Liver (tissue), 9 donors: ENCODE data around the gene PLXNA2. TPM values are rescaled to one million over a fixed set of nuclear protein-coding genes. Genes with fewer than 3 reads are reported as not detected.

Experiments
- DNase-seq: peaks from one replicate; pipeline ENCODE4 v3.0.0-alpha.2; 2017; ENCODE audit warnings: low spot score
- H3K27ac ChIP-seq, 2 donors: one replicate each; pipeline ENCODE4 v1.7.0; 2013; ENCODE audit warnings: inconsistent platforms in 2 of 2, low read length in 2 of 2, control low read depth in 1 of 2, low read depth in 1 of 2, mild to moderate bottlenecking in 1 of 2
- H3K27me3 ChIP-seq, 4 donors: one replicate each; pipeline versions ENCODE4 v1.6.1 to v1.7.0; 2013; ENCODE audit warnings: low read length in 3 of 4, inconsistent platforms in 1 of 4, mild to moderate bottlenecking in 1 of 4, moderate library complexity in 1 of 4; ENCODE audit not compliant: control insufficient read depth in 4 of 4, insufficient read depth in 4 of 4
- H3K36me3 ChIP-seq, 4 donors: one replicate each; pipeline versions ENCODE4 v1.6.1 to v1.7.0; 2013; ENCODE audit warnings: low read length in 3 of 4, mild to moderate bottlenecking in 3 of 4, low read depth in 1 of 4, moderate library complexity in 1 of 4; ENCODE audit not compliant: control insufficient read depth in 4 of 4, insufficient read depth in 3 of 4
- H3K4me1 ChIP-seq, 4 donors: one replicate each; pipeline versions ENCODE4 v1.6.1 to v1.7.0; 2013; ENCODE audit warnings: low read length in 3 of 4, mild to moderate bottlenecking in 3 of 4, moderate library complexity in 1 of 4; ENCODE audit not compliant: control insufficient read depth in 4 of 4, insufficient read depth in 4 of 4
- H3K4me3 ChIP-seq, 3 donors: one replicate each; pipeline versions ENCODE4 v1.6.1 to v1.7.0; 2013; ENCODE audit warnings: low read length in 3 of 3, control low read depth in 1 of 3, low read depth in 1 of 3, mild to moderate bottlenecking in 1 of 3
- H3K9ac ChIP-seq, 2 donors: one replicate each; pipeline ENCODE4 v1.7.0; 2013; ENCODE audit warnings: low read length in 2 of 2, mild to moderate bottlenecking in 2 of 2, moderate library complexity in 2 of 2, control low read depth in 1 of 2, low read depth in 1 of 2
- H3K9me3 ChIP-seq, 4 donors: one replicate each; pipeline versions ENCODE4 v1.6.1 to v1.7.0; 2013; ENCODE audit warnings: low read length in 3 of 4; ENCODE audit not compliant: control insufficient read depth in 4 of 4
- CTCF ChIP-seq: fragments of 150-350 bp; IDR thresholded peaks from 2 replicates; pipeline ENCODE4 v1.5.1; 2017; ENCODE audit warnings: improper control_type of control experiment, low read depth, low read length; ENCODE audit not compliant: missing input control
- EGR1 ChIP-seq, 2 donors: IDR thresholded peaks; 2 replicates each; pipeline ENCODE4 v1.6.1; 2016 to 2018; ENCODE audit warnings: antibody characterized with exemption in 2 of 2, low read depth in 2 of 2
- FOXA1 ChIP-seq: IDR thresholded peaks from 2 replicates; pipeline ENCODE4 v1.6.1; 2016; ENCODE audit warnings: antibody characterized with exemption
- FOXA2 ChIP-seq: IDR thresholded peaks from 2 replicates; pipeline ENCODE4 v1.6.1; 2016; ENCODE audit warnings: antibody characterized with exemption
- GABPA ChIP-seq, 2 donors: IDR thresholded peaks in 1 of 2; conservative IDR thresholded peaks in 1 of 2; 2 replicates each; pipeline ENCODE4 v1.6.1; 2016; ENCODE audit warnings: antibody characterized with exemption in 2 of 2, mild to moderate bottlenecking in 1 of 2, moderate library complexity in 1 of 2
- HNF4G ChIP-seq: IDR thresholded peaks from 2 replicates; pipeline ENCODE4 v1.6.1; 2016; ENCODE audit warnings: antibody characterized with exemption
- NR2F2 ChIP-seq: IDR thresholded peaks from 2 replicates; pipeline ENCODE4 v1.6.1; 2016; ENCODE audit warnings: antibody characterized with exemption
- RAD21 ChIP-seq, 2 donors: IDR thresholded peaks; 2 replicates each; pipeline ENCODE4 v1.6.1; 2016; ENCODE audit warnings: antibody characterized with exemption in 2 of 2, mild to moderate bottlenecking in 2 of 2
- RXRA ChIP-seq, 2 donors: IDR thresholded peaks; 2 replicates each; pipeline ENCODE4 v1.6.1; 2017 to 2018; ENCODE audit warnings: antibody characterized with exemption in 2 of 2, mild to moderate bottlenecking in 1 of 2
- SP1 ChIP-seq: IDR thresholded peaks from 2 replicates; pipeline ENCODE4 v1.6.1; 2018; ENCODE audit warnings: antibody characterized with exemption, mild to moderate bottlenecking
- TAF1 ChIP-seq: conservative IDR thresholded peaks from 2 replicates; pipeline ENCODE4 v1.6.1; 2016; ENCODE audit warnings: antibody characterized with exemption, mild to moderate bottlenecking
- YY1 ChIP-seq: IDR thresholded peaks from 2 replicates; pipeline ENCODE4 v1.6.1; 2016; ENCODE audit warnings: antibody characterized with exemption, mild to moderate bottlenecking
- WGBS: extraction: QIAGEN DNeasy Blood & Tissue Kit; methylation state at CpG from one replicate; pipeline ENCODE4 v1.1.7; 2013; 5-methylcytosine and 5-hydroxymethylcytosine counted together
- polyA plus RNA-seq, 2 donors: library from polyadenylated mRNA; stranded (reverse) in 1 of 2; unstranded in 1 of 2; fragments of 200-250 nt in 1 of 2; fragments of >200 nt in 1 of 2; fragmentation: Nextera tagmentation in 1 of 2; extraction: Ambion mirVana in 1 of 2; gene quantifications; one replicate each; pipeline versions ENCODE4 v1.2.1 to v1.2.3, GENCODE V29; 2013 to 2015
- total RNA-seq, 2 donors: library from RNA; depleted of rRNA; stranded (reverse); fragments of >200 nt; gene quantifications; one replicate each; pipeline ENCODE4 v1.2.3, GENCODE V29; 2014
- TF ChIP-seq, protein P1 (sequence below): IDR thresholded peaks from 2 replicates; pipeline ENCODE4 v1.6.1; 2016; ENCODE audit warnings: antibody characterized with exemption
- TF ChIP-seq, protein P2 (sequence below): IDR thresholded peaks from 2 replicates; pipeline ENCODE4 v1.6.1; 2016; ENCODE audit warnings: antibody characterized with exemption, mild to moderate bottlenecking
- TF ChIP-seq, protein P3 (sequence below): IDR thresholded peaks from 2 replicates; pipeline ENCODE4 v1.6.1; 2016; ENCODE audit warnings: antibody characterized with exemption
- TF ChIP-seq, protein P4 (sequence below): IDR thresholded peaks from 2 replicates; pipeline ENCODE4 v1.6.1; 2016; ENCODE audit warnings: antibody characterized with exemption
- donor health status: healthy.
- donor health status: healthy.
- donor health status: healthy.
- donor health status: healthy.
- donor health status: healthy.

The PLXNA2 gene
- total and polyA plus RNA-seq, 4 donors: 1.8 to 9.2 (median 2.8) TPM

DNA sequence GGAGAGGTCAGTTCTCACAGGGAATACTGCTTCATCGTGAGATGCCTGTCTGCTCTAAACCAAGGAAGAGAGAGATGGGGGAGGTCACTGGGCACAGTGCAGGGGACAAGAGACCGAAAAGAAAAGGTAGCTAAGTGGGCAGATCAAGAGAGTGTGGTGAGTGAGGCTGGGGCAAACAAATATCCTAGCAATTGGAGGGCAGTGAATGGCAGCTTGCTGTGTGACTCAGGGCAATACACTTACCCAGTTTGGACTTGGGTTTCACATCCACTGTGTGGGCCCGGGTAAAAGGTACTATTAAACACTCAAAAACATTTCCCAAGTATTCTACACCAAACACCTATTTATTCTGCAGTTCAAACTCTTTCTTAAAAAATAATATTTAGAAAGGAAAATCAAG lies 10.2 kb downstream of the PLXNA2 start:
- Histone ChIP-seq H3K4me3 (no peak overlapping the region), H3K9ac (no peak overlapping the region), H3K27ac (no peak overlapping the region), H3K4me1 (peaks cover 4 to 31% (median 25%) of the 10 kb centered on the region in 4 donors), H3K27me3 (no peaks in the 10 kb centered on the region), H3K9me3 (no peaks in the 10 kb centered on the region), H3K36me3 (no peaks in the 10 kb centered on the region)
- no peak for TF ChIP-seq RAD21 (IDR thresholded peaks at IDR 0.05)
- TF ChIP-seq FOXA2: no peak
- TF ChIP-seq, protein P1, sequence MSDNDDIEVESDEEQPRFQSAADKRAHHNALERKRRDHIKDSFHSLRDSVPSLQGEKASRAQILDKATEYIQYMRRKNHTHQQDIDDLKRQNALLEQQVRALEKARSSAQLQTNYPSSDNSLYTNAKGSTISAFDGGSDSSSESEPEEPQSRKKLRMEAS: no peak
- TF ChIP-seq HNF4G: no peak
- TF ChIP-seq, protein P2, sequence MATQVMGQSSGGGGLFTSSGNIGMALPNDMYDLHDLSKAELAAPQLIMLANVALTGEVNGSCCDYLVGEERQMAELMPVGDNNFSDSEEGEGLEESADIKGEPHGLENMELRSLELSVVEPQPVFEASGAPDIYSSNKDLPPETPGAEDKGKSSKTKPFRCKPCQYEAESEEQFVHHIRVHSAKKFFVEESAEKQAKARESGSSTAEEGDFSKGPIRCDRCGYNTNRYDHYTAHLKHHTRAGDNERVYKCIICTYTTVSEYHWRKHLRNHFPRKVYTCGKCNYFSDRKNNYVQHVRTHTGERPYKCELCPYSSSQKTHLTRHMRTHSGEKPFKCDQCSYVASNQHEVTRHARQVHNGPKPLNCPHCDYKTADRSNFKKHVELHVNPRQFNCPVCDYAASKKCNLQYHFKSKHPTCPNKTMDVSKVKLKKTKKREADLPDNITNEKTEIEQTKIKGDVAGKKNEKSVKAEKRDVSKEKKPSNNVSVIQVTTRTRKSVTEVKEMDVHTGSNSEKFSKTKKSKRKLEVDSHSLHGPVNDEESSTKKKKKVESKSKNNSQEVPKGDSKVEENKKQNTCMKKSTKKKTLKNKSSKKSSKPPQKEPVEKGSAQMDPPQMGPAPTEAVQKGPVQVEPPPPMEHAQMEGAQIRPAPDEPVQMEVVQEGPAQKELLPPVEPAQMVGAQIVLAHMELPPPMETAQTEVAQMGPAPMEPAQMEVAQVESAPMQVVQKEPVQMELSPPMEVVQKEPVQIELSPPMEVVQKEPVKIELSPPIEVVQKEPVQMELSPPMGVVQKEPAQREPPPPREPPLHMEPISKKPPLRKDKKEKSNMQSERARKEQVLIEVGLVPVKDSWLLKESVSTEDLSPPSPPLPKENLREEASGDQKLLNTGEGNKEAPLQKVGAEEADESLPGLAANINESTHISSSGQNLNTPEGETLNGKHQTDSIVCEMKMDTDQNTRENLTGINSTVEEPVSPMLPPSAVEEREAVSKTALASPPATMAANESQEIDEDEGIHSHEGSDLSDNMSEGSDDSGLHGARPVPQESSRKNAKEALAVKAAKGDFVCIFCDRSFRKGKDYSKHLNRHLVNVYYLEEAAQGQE: no peak
- TF ChIP-seq RXRA (IDR thresholded peaks at IDR 0.05): no peak
- TF ChIP-seq NR2F2: no peak
- no peak for TF ChIP-seq YY1
- no peak for TF ChIP-seq SP1
- no peak for TF ChIP-seq GABPA (IDR thresholded peaks at IDR 0.05 in 1 of 2, conservative IDR thresholded peaks at IDR 0.05 in 1 of 2)
- no peak for TF ChIP-seq EGR1 (IDR thresholded peaks at IDR 0.05; ENCODE audit: low read depth in 2 of 2)
- whole genome bisulfite sequencing: 55% methylated on average over 3 of the region's 3 CpGs
- DNase-seq: no peak

- WGBS: 82% methylated on average over 5 of the region's 5 CpGs
- no peaks in the 10 kb centered on the region for H3K9me3 ChIP-seq
- H3K27me3 ChIP-seq: no peaks in the 10 kb centered on the region
- no peak overlapping the region for H3K9ac ChIP-seq
- TF ChIP-seq FOXA1: no peak
- no peak for TF ChIP-seq FOXA2
- no peak for TF ChIP-seq CTCF
- TF ChIP-seq TAF1: no peak
- no peak for TF ChIP-seq NR2F2
- no peak for TF ChIP-seq HNF4G
- TF ChIP-seq, protein P3, sequence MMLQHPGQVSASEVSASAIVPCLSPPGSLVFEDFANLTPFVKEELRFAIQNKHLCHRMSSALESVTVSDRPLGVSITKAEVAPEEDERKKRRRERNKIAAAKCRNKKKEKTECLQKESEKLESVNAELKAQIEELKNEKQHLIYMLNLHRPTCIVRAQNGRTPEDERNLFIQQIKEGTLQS: no peak
- TF ChIP-seq, protein P2: no peak
- TF ChIP-seq GABPA (IDR thresholded peaks at IDR 0.05 in 1 of 2, conservative IDR thresholded peaks at IDR 0.05 in 1 of 2): no peak
- TF ChIP-seq, protein P4, sequence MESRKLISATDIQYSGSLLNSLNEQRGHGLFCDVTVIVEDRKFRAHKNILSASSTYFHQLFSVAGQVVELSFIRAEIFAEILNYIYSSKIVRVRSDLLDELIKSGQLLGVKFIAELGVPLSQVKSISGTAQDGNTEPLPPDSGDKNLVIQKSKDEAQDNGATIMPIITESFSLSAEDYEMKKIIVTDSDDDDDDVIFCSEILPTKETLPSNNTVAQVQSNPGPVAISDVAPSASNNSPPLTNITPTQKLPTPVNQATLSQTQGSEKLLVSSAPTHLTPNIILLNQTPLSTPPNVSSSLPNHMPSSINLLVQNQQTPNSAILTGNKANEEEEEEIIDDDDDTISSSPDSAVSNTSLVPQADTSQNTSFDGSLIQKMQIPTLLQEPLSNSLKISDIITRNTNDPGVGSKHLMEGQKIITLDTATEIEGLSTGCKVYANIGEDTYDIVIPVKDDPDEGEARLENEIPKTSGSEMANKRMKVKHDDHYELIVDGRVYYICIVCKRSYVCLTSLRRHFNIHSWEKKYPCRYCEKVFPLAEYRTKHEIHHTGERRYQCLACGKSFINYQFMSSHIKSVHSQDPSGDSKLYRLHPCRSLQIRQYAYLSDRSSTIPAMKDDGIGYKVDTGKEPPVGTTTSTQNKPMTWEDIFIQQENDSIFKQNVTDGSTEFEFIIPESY: no peak
- TF ChIP-seq, protein P1: no peak
- H3K27ac ChIP-seq: no peak overlapping the region
- no peak overlapping the region for H3K4me3 ChIP-seq
- H3K36me3 ChIP-seq: no peaks in the 10 kb centered on the region
- peaks cover 1 to 27% (median 20%) of the 10 kb centered on the region in 4 donors for H3K4me1 ChIP-seq
- no peak for DNase-seq
Measured at GRCh38 chr1:208233546-208233945, 10.6 kb downstream of the PLXNA2 start.
